ENCODE data around the gene SLC50A1.

Gene SLC50A1

DNA sequence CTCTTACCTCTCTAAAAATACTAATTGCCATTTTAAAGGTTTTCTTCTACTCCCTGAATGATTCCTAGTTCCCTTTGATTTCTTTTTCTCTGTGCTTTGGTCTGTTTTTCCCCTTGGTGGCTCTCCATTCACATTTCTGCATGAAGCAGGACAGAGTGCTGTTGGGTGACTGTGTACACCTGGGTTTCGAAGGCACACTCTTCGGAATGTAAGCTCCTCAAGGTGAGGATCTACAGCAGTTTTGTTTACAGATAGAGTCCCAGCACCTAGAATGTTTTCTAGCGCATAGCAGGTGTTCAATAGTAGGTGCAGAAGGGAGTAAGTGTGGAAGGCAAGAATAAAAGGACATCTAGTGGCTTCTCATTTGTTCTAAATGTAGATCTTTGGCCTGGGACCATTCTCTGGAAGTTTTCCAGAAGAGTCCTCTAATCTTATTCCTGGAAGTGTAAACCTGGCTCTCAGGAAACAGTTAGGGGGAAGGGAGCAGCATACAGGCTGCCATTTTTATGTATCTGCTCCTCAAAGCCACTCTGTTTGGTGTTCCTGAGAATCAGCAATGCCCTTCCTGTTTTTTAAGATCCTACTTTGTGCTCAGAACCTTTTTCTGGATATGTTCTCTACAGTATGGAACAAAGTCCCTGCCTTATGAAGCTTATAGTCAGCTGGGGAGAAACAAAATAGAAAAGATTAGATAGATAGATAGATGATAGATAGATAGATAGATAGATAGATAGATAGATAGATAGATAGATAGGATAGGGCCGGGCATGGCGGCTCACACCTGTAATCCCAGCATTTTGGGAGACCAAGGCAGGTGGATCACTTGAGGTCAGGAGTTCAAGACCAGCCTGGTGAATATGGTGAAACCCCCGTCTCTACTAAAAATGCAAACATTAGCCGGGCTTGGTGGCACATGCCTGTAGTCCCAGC, 30.8 kb upstream of the SLC50A1 start:
- Histone ChIP-seq H3K36me3 (ENCODE audit: control insufficient read depth, insufficient read depth, low read length) (no peaks in the 10 kb centered on the region), H3K4me3 (replicated peaks; ENCODE audit: low read depth, low read length) (no peak overlapping the region), H3K27me3 (replicated peaks; ENCODE audit: control insufficient read depth, insufficient read depth, low read length) (no peaks in the 10 kb centered on the region)
- no peak for TF ChIP-seq CTCF (IDR thresholded peaks at IDR 0.05; ENCODE audit: insufficient read depth, low read length, poor library complexity, severe bottlenecking)
- no peak for DNase-seq (ENCODE audit: extremely low read depth, insufficient read length)

DNA sequence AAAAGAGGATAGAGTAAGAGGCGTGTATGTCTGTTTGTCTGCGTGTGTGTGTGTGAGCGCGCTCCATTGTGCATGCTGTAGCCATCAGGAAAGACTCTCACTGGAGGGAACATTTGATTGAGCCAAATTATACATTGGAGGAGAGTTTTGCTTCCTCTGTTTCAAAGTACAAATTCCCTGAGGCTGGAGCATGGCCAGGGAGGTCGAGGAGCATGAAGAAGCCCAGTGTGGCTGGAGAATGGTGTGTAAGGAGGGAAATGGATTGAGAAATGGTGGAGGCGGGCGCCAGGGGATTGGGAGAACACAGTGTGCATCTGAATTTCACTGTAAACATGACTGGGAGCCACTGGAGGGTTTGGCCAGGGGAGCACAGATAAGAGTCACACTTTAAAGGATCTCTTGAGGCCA, 30.0 kb upstream of the SLC50A1 start:
- no peak for TF ChIP-seq CTCF (IDR thresholded peaks at IDR 0.05; ENCODE audit: insufficient read depth, low read length, poor library complexity, severe bottlenecking)
- DNase-seq (ENCODE audit: extremely low read depth, insufficient read length), result no peak
- H3K4me3 ChIP-seq (replicated peaks; ENCODE audit: low read depth, low read length), result no peak overlapping the region
- H3K27me3 ChIP-seq (replicated peaks; ENCODE audit: control insufficient read depth, insufficient read depth, low read length), result no peaks in the 10 kb centered on the region
- H3K36me3 ChIP-seq (ENCODE audit: control insufficient read depth, insufficient read depth, low read length), result no peaks in the 10 kb centered on the region

DNA sequence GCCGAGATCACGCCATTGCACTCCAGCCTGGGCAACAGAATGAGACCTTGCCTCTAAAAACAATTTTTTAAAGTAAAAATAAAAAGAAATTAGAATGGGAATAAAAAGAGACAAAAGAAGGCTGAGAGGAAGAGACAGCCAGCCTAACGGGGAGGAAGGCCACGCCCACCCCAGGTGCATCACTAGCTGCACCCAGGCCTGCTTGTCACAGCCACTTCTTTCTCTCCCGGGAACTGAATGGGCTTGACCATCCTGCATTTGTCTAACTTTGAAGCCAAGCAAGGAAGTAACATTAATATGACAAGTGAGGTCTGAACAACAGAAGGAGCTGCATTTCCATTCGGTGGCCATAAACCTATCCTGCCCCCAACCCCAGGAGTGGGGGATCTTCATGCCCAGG, 28.8 kb upstream of the SLC50A1 start:
- no peaks in the 10 kb centered on the region for H3K36me3 ChIP-seq (ENCODE audit: control insufficient read depth, insufficient read depth, low read length)
- no peak overlapping the region for H3K4me3 ChIP-seq (replicated peaks; ENCODE audit: low read depth, low read length)
- TF ChIP-seq CTCF (IDR thresholded peaks at IDR 0.05; ENCODE audit: insufficient read depth, low read length, poor library complexity, severe bottlenecking), result no peak
- no peak for DNase-seq (ENCODE audit: extremely low read depth, insufficient read length)
- H3K27me3 ChIP-seq (replicated peaks; ENCODE audit: control insufficient read depth, insufficient read depth, low read length), result no peaks in the 10 kb centered on the region

GRCh38 chr1:155107309-155108264, 28.1 kb upstream of the SLC50A1 start:
- no peak overlapping the region for H3K4me3 ChIP-seq (replicated peaks; ENCODE audit: low read depth, low read length)
- no peaks in the 10 kb centered on the region for H3K27me3 ChIP-seq (replicated peaks; ENCODE audit: control insufficient read depth, insufficient read depth, low read length)
- no peak for DNase-seq (ENCODE audit: extremely low read depth, insufficient read length)
- no peak for TF ChIP-seq CTCF (IDR thresholded peaks at IDR 0.05; ENCODE audit: insufficient read depth, low read length, poor library complexity, severe bottlenecking)
- no peaks in the 10 kb centered on the region for H3K36me3 ChIP-seq (ENCODE audit: control insufficient read depth, insufficient read depth, low read length)

DNA sequence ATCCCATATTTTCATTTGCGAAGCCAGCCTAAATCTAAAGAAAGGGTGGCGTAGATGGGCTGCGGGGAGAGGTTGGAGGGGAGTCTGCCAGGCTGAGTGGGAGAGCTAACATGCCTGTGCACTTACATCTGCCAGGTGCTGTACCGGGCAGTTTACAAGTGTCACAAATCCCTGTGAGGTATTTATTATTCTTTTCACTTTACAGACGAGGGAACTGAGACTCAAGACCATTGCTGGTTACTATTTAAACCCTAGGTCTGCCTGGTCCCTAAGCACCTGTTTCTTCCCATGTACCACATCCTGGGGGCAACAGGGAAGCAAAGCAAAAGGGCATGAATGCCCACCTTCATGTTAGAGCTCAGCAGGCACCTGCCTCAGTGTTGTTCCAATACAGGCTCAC, 27.4 kb upstream of the SLC50A1 start:
- Histone ChIP-seq H3K27me3 (replicated peaks; ENCODE audit: control insufficient read depth, insufficient read depth, low read length) (no peaks in the 10 kb centered on the region), H3K4me3 (replicated peaks; ENCODE audit: low read depth, low read length) (no peak overlapping the region), H3K36me3 (ENCODE audit: control insufficient read depth, insufficient read depth, low read length) (no peaks in the 10 kb centered on the region)
- TF ChIP-seq CTCF (IDR thresholded peaks at IDR 0.05; ENCODE audit: insufficient read depth, low read length, poor library complexity, severe bottlenecking), result no peak
- no peak for DNase-seq (ENCODE audit: extremely low read depth, insufficient read length)
